AG04450 (cell line): ENCODE results near the gene PLEKHN1. TPM values are rescaled to one million over a fixed set of nuclear protein-coding genes. Genes with fewer than 3 reads are reported as not detected.
"Not testable (repeated sequence)": the region's sequence is repeated elsewhere in the genome, so short reads cannot be mapped to it uniquely, and the experiment has no call there.

ENCODE experiments used
- CTCF ChIA-PET: fragments of 300-600, 350-600 bp; formaldehyde crosslinking; extraction: SDS; loops from one replicate; lab custom pipeline; 2022; ENCODE audit warnings: antibody characterized with exemption, inconsistent platforms; lab: Charles Lee
- POLR2A ChIA-PET: fragments of 350-600 bp; formaldehyde crosslinking; extraction: SDS; loops from one replicate; lab custom pipeline; 2021; ENCODE audit warnings: antibody characterized with exemption, inconsistent platforms; lab: Yijun Ruan, JAX
- DNase-seq: peaks from one replicate; pipeline ENCODE4 v3.0.0-alpha.2; 2011; ENCODE audit warnings: low read depth, low spot score
- H3K27ac ChIP-seq: one replicate; pipeline ENCODE4 v1.5.1; 2012; ENCODE audit warnings: low read depth, low read length, control low read depth
- H3K27me3 ChIP-seq: one replicate; pipeline ENCODE4 v1.6.0; 2012; ENCODE audit warnings: low read length; ENCODE audit not compliant: control insufficient read depth, insufficient read depth
- H3K4me3 ChIP-seq: 2 replicates; pipeline ENCODE4 v1.5.1; 2011; ENCODE audit warnings: mild to moderate bottlenecking, low read depth, low read length, control low read depth
- H3K9me3 ChIP-seq: 2 replicates; pipeline ENCODE4 v1.5.1; 2012; ENCODE audit warnings: low read length; ENCODE audit not compliant: control insufficient read depth, insufficient read depth
- polyA plus RNA-seq: library from polyadenylated mRNA; depleted of rRNA; stranded (reverse); fragments of >200 nt; gene quantifications from 2 replicates; pipeline ENCODE4 v1.2.3, GENCODE V29; 2011
- TF ChIP-seq, protein P1 (sequence below): IDR thresholded peaks from 2 replicates; pipeline ENCODE4 v1.5.1; 2011; ENCODE audit warnings: low read depth, low read length, control low read depth, inconsistent platforms

Gene PLEKHN1
- polyA plus RNA-seq, 1 experiment = 0.15 TPM

DNA sequence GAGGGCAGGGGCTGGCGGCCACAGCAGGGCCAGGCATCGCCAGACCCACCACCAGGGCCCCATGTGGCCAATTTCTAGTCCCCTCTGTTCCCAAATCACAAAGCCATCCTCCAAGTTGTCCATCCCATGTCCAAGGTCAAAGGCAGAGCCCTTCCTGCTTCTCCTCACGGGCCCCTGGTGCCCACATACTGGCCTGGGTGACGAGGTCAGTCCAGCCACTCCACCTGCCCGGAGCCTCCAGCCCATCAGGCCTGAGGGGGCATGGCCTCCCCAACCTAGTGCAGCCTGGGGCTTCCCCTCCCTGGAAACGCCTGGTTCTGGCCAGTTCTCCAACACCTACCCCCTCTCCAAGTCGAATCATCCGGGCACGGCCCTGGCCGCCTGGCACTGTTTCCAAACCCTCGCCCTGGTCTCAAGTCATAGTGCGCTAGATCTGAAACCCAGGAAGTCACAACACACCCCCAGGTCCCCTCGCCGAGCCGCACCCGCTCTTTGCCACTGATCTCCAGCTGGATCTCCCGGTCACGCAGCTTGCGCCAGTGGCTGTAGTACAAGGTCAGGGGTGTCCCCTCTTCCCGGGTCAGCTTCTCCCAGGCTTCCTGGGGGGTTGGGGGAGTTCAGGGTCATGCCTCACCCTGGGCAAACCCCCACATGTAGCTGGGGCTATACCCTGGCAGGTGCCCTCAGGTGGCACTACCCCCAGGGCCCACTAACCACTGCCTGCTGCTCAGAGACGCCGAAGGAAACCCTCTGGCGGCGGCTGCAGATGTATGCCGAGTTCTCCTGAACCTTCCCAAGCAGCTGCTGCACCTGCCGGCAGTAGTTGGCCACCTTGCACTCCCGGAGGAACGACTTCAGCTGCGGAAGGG, 20.4 kb upstream of the PLEKHN1 start:
- ChIA-PET POLR2A (no interaction called here), CTCF (interaction anchor here (1.0 kb wide), 1 partner anchor 77 kb away, joined by 3 read pairs; no protein-coding TSS in a partner anchor)
- TF ChIP-seq, protein P1, sequence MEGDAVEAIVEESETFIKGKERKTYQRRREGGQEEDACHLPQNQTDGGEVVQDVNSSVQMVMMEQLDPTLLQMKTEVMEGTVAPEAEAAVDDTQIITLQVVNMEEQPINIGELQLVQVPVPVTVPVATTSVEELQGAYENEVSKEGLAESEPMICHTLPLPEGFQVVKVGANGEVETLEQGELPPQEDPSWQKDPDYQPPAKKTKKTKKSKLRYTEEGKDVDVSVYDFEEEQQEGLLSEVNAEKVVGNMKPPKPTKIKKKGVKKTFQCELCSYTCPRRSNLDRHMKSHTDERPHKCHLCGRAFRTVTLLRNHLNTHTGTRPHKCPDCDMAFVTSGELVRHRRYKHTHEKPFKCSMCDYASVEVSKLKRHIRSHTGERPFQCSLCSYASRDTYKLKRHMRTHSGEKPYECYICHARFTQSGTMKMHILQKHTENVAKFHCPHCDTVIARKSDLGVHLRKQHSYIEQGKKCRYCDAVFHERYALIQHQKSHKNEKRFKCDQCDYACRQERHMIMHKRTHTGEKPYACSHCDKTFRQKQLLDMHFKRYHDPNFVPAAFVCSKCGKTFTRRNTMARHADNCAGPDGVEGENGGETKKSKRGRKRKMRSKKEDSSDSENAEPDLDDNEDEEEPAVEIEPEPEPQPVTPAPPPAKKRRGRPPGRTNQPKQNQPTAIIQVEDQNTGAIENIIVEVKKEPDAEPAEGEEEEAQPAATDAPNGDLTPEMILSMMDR = no peak
- DNase-seq = no peak
- Histone ChIP-seq H3K4me3 (no peak overlapping the region), H3K27me3 (no peaks in the 10 kb centered on the region), H3K27ac (no peak overlapping the region), H3K9me3 (no peaks in the 10 kb centered on the region; the same call in 1 of the 2 replicates)

GRCh38 chr1:946811-947210, 19.5 kb upstream of the PLEKHN1 start:
- H3K9me3 ChIP-seq, H3K27ac ChIP-seq, H3K4me3 ChIP-seq, POLR2A ChIA-PET, H3K27me3 ChIP-seq, DNase-seq: not testable (repeated sequence)
- CTCF ChIA-PET = interaction anchor here (1.0 kb wide), 1 partner anchor 78 kb away, joined by 3 read pairs; no protein-coding TSS in a partner anchor

GRCh38 chr1:947958-948357, 18.3 kb upstream of the PLEKHN1 start:
- Histone ChIP-seq H3K27me3 (no peaks in the 10 kb centered on the region), H3K4me3 (no peak overlapping the region), H3K9me3 (no peaks in the 10 kb centered on the region; the same call in 1 of the 2 replicates), H3K27ac (no peak overlapping the region)
- POLR2A ChIA-PET = no interaction called here
- CTCF ChIA-PET = no interaction called here
- TF ChIP-seq, protein P1 = no peak
- no peak for DNase-seq

DNA sequence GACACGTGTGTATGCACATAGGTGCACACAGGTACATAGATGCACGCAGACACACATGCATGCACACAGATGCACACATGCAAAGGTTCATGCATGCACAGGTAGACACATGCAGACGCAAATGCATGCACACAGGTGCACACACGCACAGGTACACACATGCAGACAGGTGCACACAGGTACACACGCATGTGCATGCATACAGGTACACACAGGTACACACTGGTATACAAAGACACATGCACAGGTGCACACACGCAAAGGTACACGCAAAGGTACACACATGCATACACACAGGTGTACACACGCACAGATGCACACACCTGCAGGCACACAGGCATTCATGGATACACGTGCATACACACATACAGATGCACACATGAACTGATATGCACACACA, 16.0 kb upstream of the PLEKHN1 start:
- H3K27ac ChIP-seq = no peak overlapping the region

GRCh38 chr1:950881-951280, 15.4 kb upstream of the PLEKHN1 start:
- no peaks in the 10 kb centered on the region; the same call in 1 of the 2 replicates for H3K9me3 ChIP-seq
- CTCF ChIA-PET = interaction anchor here (2.0 kb wide), 1 partner anchor 46 kb away, joined by 12 read pairs; no protein-coding TSS in a partner anchor
- POLR2A ChIA-PET = no interaction called here
- DNase-seq = no peak
- no peaks in the 10 kb centered on the region for H3K27me3 ChIP-seq
- H3K27ac ChIP-seq = no peak overlapping the region
- H3K4me3 ChIP-seq = no peak overlapping the region
- TF ChIP-seq, protein P1 = no peak

More for the DNA sequence above, 16.0 kb upstream of the PLEKHN1 start:
- TF ChIP-seq, protein P1 = no peak
- POLR2A ChIA-PET = no interaction called here
- Histone ChIP-seq H3K4me3 (no peak overlapping the region), H3K9me3 (no peaks in the 10 kb centered on the region; the same call in 1 of the 2 replicates), H3K27me3 (no peaks in the 10 kb centered on the region)
- CTCF ChIA-PET = no interaction called here
- no peak for DNase-seq
